Islet precursor cell (in vitro differentiated cells): ENCODE data around the gene SUPT3H.
A peak's percentile ranks its signal among the peaks of the same experiment; 100 is the strongest.

Source experiments
- DNase-seq: peaks from one replicate; pipeline ENCODE4 v3.0.0-alpha.2; 2018

Gene SUPT3H

DNA sequence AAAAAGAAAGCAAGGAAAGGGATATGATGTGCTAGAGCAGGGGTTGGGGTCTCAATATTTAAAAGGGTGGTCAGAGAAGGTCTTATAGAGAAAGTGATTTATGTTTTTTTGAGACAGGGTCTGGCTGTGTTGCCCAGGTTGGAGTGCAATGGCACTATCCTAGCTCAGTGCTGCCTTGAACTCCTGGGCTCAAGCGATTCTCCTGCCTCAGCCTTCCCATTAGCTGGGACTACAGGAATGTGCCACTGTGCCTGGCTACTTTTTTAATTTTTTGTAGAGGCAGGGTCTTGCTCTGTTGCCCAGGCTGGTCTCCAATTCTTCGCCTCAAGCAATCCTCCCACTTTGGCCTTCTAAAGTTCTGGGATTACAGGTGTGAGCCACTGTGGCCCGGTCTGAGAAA is 557.0 kb downstream of the SUPT3H start:
- DNase-seq, result no peak

GRCh38 chr6:44820321-44820720 is 557.4 kb downstream of the SUPT3H start:
- no peak for DNase-seq

DNA sequence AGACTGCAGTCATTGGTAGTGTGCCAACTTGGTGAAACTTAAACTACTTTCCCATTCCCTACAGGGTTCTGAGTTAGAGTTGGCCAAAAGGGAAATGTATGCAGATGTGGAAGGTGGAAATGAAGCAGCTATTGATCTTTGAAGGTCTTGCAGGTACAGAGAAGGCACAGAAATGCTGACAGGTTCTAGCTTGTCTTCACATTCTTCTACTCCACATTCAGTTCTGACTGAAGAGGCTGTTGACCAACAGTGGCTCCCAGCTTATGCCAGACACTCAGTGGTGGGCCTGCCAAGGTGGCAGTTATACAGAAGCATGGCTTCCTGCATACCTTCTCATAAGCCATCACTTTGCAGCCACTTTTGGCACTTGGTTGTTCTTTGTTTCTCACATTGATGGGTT is 566.3 kb downstream of the SUPT3H start:
- no peak for DNase-seq

DNA sequence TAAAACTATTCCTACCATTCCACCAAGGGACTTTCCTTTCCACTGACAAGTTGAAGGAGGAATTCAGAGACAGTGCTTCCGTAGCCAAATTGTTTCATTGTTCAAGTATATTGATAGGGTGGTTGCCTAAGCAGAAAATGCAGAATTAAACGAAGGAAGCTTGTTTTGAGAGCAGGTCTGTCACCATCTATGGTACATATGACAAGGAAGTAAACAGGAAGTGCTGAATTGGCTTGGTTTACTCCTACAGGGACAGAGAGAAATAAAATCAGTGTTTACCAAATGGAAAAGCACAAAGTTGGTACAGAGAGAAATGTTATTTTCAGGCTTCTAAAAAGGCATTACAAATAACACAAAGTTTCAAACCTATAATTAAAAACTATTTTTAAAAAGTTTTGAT is 568.5 kb downstream of the SUPT3H start:
- DNase-seq, result no peak

DNA sequence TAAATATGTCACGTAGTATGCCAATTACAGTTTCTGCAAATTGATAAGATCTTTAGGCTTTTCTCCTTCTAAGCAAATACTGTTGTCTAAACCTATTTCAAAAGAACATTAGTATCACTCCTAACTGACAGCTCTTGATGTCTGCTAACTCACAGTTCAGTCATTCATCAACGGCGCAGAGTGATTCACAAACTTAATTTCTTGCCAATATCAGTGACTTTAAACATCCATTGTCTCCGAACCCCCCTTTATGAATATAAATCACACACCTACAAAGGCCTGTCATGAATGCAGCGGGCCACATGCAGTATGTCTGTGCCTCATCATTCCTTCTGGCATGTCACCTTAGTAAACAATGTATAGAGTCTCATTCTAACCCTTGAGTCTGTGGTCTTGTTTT is 569.6 kb downstream of the SUPT3H start:
- no peak for DNase-seq

- no peak for DNase-seq
These were observed 571.1 kb downstream of the SUPT3H start for GRCh38 chr6:44806656-44807055.

DNA sequence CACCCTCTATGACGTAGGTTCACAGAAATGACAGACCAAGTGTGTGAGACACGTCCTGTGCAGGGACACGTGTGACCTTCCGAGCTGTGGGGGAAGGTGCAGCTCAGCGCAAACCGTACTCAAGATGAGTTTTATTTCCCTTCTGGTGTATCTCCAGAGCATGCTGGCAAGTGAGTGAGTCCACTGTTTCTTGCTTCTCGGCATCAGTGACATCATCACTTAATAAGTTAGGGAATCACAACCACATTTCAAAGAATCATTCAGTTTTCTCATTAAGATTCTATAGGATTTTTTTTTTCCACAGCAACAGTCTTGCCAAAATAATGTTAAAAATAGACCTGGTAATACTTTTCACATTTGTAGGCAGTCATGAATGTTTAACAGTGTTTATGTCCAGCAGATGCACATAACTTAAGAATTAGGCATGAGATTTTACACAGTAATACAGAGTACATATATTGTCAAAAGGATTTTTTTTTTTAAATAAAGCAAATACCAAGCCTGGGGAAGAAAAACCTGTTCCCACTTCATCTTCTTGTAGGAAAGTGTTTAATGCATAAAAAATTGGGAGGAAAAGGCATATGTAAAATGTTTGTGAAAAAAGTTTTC is 572.4 kb downstream of the SUPT3H start:
- DNase-seq, result no peak

DNA sequence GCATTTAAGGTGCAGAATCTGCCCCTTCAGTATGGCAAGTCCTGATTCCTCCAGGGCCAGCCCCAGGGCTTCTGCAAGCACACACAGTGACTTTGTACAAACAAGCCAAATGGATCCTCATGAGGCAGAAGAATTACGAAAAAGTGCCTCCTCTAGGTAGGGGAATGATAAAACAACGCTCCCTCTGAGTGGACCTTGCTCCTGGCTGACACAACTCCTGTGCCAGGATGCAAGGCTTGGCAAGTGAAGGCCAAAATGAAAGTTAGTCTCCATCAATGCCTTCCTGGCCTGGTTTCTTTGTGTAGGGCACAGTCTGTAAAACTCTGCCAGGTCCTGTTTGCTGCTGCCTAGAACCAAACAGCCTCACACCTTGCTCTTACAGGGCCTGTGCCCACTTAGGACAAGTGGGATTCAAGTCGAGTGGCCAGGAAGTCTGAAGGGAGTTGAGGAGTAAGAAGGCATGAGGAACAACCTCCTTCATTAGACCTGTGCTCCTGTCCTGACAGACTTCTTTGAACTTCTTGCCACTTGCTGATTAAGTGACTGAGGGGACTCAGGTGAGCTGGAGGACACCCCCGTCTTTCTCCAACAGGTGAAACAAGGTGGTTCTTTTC is 573.1 kb downstream of the SUPT3H start:
- no peak for DNase-seq

DNA sequence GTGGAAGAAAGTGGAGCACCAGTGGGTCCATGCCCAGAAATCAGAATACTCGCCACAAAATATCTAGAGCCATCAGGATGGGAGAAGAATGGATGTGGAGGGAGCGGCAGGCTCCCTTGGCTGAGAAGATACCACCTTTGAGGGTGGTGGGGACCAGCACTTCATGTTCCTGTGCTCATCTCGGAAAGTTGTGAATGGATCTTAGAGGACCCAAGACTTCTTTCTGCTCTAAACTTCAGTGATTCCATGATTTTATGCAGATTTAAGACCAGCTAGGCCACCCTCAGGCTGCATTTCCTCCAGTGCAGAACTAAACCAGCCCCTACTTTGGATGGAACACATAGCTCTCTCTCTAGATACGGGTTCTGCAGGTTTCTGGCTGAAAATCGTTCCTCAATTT is 573.7 kb downstream of the SUPT3H start:
- no peak for DNase-seq

GRCh38 chr6:44800784-44801592 is 576.7 kb downstream of the SUPT3H start:
- no peak for DNase-seq

- DNase-seq, result no peak
These were observed 577.5 kb downstream of the SUPT3H start for GRCh38 chr6:44800171-44800783.

- no peak for DNase-seq
These were observed 580.0 kb downstream of the SUPT3H start for GRCh38 chr6:44797746-44798145.

- DNase-seq, result no peak
These were observed 582.4 kb downstream of the SUPT3H start for GRCh38 chr6:44795326-44795725.

DNA sequence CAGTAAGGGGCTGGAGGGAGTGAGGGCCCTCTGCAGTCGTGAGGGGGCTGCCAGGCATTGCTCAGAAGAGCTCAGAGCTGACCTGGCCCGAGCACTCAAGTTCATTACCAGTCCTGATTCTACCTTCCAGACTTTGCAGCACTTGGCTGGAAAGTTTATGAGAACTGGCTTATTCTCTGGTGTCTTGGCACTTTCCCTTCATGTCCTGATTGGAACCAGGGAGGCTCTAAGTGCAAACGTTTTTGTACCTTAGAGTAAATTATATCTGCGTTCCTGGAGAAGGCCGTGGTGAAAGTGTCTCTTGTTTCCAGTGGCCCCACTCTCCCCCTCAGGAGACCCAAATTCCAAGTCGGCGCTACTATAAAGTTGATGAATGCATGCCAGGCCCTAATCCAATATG is 587.9 kb downstream of the SUPT3H start:
- DNase-seq, result no peak

DNA sequence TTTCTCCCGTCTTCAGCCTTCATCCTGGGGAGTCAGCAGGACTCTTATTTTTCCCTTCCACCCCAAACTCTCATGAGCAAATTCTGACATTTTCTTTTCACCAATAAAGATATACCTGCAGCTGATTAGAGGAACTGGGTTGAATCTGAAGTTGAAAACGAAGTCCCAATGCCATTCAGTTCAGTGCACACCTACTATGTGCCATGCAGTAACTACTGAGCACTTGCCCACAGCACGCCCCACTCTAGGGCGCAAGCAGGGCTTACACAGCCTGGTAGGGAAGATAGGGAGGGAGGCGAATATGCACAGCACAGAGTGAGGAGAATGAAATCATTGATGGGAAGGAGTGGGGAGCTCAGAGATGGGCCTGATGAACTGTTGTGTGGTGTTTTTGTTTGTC is 588.7 kb downstream of the SUPT3H start:
- DNase-seq, result no peak

- peak; percentile 65 for DNase-seq
These were observed 589.2 kb downstream of the SUPT3H start for GRCh38 chr6:44788387-44788981.

GRCh38 chr6:44787254-44787834 is 590.4 kb downstream of the SUPT3H start:
- no peak for DNase-seq

GRCh38 chr6:44785130-44785529 is 592.6 kb downstream of the SUPT3H start:
- DNase-seq, result no peak

- no peak for DNase-seq
These were observed 593.5 kb downstream of the SUPT3H start for GRCh38 chr6:44784195-44784594.

GRCh38 chr6:44782892-44783291 is 594.8 kb downstream of the SUPT3H start:
- no peak for DNase-seq

GRCh38 chr6:44781912-44782597 is 595.7 kb downstream of the SUPT3H start:
- no peak for DNase-seq

GRCh38 chr6:44780161-44780560 is 597.6 kb downstream of the SUPT3H start:
- no peak for DNase-seq
